Activated CD4-positive, CD25-positive, alpha-beta regulatory T cell treated with anti-CD3 and anti-CD28 coated beads, Interleukin-2, amount 50 U/mL, for 16 hours (primary cell): ENCODE data around the gene FAM20C.
"Not testable (repeated sequence)": the region's sequence is repeated elsewhere in the genome, so short reads cannot be mapped to it uniquely, and the experiment has no call there.

Experiments
- DNase-seq: peaks from one replicate; pipeline ENCODE4 v3.0.0-alpha.2; 2020; ENCODE audit warnings: low read depth, low spot score

Gene FAM20C

DNA sequence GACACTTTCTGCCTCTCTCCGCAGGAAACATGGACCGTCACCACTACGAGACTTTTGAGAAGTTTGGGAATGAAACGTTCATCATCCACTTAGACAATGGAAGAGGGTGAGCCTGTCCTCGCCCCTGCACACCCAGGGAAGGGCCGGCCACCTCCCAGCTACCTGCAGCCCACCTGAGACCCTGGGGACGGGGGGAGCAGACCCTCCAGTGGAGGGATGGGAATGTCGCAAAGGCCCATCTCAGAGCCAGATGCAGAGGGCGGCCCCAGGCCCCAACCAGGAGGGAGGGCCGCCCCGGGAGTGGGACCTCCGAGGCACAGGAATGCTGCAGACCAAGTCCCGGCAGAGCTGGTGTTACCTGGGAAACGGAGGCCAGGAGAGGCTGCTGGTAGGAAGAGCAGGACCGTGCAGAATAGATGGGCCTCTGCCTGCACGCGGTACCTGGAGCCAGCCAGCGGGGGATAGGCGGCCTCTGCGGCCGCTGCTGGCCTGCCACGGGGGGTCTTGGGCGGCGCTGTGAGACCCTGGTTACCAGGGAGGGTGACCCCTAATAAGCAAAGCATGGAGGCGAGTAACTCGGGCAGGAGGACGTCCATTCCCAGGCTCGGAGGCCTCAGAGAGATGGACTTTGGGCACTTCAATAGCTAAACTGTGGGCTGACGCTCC lies 64.7 kb downstream of the FAM20C start:
- no peak for DNase-seq

GRCh38 chr7:257647-257992 lies 65.2 kb downstream of the FAM20C start:
- DNase-seq, result no peak

DNA sequence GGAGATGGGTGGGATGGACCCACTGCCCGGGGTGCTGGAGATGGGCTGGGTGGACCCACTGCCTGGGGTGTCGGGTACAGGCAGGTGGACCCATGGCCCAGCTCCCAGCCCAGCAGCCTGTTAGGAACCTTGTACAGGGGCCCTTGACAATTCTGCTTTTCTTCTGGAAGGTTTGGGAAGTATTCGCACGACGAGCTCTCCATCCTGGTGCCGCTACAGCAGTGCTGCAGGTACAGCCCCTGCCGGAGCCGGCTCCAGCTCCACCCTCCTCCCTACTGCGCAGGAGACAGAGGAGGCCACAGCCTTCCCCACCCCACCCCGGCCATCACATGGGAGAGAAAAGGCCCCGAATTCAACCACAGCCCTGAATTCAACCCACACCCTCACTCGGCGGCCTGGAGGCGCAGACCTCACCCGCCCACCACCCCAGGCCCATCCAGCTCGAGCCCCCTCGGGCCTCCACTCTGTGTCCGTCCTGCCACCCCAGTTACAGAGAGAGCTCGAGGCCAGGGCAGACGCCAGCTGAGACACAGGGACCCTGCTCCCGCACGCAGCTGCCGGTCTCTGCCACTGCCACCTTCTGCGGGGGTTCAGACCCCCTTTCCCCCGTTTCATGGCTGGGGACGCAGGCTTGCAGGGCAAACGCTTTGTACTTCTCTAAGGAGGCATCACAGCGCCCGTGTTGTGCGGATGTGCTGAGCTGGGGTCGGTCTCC lies 66.3 kb downstream of the FAM20C start:
- DNase-seq, result no peak

DNA sequence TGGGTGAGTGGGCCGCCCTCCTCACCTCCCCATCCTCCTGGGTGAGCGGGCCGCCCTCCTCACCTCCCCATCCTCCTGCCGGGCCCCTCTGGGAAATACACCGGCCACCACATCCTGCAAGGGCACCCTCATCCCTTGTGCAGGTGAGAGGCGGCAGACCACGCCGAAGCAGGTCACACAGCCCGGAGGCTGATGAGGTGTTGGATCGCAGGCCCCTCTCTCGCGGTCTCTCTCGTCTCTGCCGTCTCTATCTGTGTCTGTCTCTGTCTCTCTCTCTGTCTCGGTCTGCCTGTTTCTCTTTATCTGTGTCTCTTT lies 66.8 kb downstream of the FAM20C start:
- DNase-seq, result no peak

DNA sequence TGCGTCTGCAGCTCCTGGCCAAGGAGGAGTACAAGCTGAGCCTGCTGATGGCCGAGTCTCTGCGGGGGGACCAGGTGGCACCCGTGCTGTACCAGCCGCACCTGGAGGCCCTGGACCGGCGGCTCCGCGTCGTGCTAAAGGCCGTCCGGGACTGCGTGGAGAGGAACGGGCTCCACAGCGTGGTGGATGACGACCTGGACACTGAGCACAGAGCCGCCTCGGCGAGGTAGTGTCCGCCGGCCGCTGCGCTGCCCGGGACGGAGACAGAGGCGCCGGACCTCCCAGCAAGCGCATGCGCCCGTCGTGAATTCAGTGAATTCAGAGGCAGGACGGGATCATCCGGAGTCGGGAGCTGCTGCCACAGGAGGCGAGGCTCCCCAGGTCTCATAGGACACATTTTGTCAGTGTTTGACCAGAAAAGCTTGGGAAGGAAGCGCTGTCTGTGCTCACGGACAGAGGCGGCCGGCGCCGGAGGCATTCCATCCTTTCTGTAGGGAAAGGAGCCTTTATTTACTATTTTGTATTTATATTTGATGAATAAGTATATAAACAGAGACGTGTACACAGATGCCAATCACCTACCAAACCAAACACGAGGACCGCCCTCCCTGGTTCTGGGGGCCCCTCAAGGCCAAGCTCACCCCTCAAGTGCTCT lies 67.5 kb downstream of the FAM20C start:
- no peak for DNase-seq

- no peak for DNase-seq
Observed at GRCh38 chr7:260441-261281, 68.3 kb downstream of the FAM20C start.

DNA sequence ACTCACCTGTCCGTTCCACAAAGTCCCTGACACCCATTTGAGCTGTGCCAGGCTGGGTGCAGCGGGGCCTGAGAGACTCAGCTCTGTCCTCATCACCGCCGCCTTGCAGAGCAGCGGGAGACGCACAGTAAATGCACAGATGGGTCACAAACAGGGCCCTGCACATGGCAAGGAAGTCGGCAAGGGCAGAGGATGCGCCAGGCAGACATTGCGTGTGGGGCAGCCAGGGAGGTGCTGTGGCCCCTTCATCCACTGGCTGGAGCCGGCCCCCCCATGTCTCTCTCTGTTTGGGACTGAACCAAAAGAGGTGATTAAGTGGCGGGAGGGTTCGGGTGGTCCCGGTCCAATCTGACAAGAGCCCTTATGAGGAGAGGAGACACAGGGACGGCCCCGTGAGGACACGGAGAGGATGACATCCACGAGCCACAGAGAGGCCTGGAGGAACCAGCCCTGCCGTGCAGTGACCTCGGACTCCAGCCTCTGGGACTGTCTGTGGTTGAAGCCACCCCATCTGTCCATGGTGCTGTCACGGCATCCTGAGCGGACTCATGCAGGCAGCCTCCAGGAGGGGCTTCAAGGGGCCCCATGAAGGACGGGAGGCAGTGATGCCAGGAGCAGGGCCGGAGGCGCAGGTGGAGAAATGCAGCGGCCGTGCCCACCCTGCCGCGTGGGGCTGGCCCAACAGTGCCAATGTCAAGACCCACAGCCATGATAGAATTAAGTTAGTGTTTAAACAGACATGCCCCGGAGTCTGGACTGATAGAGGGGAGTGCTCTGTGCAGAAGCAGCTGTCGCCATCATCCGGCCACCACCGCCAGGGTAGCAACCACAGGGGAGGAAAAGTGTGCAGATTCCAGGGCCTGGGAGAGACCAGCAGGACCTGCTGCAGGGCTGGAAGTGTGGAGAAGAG lies 69.2 kb downstream of the FAM20C start:
- DNase-seq, result no peak

- DNase-seq, result no peak
Observed at GRCh38 chr7:262251-262572, 69.8 kb downstream of the FAM20C start.

- peak; percentile 28 for DNase-seq
Observed at GRCh38 chr7:262631-263311, 70.4 kb downstream of the FAM20C start.

DNA sequence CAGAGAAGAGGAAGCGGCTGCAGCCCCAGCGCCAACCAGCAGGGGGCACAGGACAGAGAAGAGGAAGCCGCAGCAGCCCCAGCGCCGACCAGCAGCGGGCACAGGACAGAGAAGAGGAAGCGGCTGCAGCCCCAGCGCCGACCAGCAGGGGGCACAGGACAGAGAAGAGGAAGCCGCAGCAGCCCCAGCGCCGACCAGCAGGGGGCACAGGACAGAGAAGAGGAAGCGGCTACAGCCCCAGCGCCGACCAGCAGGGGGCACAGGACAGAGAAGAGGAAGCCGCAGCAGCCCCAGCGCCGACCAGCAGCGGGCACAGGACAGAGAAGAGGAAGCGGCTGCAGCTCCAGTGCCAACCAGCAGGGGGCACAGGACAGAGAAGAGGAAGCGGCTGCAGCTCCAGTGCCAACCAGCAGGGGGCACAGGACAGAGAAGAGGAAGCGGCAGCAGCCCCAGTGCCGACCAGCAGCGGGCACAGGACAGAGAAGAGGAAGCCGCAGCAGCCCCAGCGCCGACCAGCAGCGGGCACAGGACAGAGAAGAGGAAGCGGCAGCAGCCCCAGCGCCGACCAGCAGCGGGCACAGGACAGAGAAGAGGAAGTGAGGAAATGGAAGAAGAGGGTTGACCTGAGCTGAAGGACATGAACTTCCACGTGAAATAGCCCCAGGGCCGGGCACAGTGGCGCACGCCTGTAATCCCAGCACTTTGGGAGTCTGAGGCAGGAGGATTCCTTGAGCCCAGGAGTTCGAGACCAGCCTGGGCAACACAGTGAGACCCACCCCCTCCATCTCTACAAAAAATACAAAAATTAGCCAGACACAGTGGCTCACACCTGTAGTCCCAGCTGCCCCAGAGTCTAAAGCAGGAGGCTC lies 71.3 kb downstream of the FAM20C start:
- DNase-seq, result not testable (repeated sequence)

GRCh38 chr7:264541-265191 lies 72.3 kb downstream of the FAM20C start:
- no peak for DNase-seq

- no peak for DNase-seq
Observed at GRCh38 chr7:265192-265997, 73.0 kb downstream of the FAM20C start.

DNA sequence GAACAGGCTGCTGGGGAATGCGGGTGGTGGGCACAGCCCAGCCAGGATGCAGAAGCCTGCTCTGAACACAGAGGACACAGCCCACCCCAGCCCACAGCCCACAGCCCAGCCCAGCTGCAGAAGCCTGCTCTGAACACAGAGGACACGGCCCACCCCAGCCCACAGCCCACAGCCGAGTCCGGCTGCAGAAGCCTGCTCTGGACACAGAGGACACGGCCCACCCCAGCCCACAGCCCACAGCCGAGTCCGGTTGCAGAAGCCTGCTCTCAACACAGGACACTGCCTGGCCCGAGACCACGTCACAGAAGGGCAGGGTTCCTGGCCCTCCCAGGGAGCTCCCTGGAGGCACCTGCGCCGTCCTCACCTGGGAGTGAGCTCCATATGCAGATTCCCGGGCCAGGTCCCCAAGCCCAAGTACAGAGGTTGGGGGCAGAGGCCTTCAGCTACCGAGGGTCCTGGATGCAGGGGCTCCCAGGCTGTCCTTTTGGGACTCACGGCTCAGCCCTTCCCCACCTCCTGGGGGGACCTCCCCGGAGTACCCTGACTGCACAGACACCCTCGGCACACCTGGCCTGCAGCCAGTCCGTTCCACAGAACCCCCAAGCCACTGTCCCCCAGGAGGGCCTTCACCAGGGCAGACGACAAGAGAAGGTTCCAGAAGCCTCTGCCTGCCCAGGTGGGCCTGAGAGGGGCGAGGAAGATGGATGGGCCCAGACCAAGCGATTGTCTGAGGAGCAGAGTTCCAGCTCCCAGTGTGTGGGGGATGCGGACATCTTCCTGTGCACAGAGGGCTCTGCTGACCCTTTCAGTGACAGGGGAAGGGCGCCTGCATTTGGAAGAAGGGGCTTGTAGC lies 73.9 kb downstream of the FAM20C start:
- DNase-seq, result no peak

DNA sequence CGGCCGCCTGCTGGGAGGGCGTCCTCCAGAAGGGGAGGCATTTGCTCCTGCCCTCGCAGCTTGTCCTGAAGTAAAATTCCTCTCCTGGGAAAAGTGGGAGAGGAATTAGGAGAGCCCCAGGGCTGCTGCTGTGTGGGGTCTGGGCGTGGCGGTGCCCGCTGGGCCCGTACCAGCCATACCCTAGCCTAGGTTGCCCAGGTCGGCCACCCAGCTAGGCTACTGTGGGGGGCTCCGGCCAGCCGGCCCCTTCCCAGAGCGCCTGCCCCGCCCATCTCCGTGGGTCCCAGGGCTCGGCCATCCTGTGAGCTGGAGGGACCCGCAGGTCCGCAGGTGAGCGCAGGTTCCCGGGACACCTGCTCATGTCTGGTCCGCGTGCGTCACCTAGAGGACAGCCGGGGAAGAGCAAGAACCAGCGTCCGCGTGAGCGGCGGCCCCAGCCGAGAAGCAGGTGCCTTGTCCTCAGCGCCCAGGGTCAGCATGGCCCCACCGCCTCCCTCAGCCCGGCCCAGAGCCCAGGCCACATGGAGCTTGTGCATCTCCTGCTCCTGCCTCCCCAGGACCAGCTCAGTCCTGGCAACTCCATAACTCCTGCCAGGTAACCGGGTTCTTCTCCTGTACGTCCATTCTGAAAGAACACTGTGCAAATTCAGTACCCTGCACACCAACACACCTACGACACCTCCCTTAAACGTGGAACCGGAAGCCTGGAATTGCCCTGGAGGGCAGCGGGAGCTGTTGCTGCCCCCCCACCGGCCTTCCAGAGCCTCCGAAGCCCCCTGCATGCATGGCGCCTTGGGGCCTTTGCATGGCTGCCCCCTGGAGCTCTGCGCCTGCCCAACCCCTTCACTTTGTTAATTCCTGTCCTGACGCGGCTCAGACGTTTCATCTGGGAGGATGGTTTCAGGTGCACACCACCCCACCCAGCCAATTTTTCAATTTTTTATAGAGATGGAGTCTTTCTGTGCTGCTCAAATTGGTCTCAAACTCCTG lies 74.8 kb downstream of the FAM20C start:
- DNase-seq, result no peak

DNA sequence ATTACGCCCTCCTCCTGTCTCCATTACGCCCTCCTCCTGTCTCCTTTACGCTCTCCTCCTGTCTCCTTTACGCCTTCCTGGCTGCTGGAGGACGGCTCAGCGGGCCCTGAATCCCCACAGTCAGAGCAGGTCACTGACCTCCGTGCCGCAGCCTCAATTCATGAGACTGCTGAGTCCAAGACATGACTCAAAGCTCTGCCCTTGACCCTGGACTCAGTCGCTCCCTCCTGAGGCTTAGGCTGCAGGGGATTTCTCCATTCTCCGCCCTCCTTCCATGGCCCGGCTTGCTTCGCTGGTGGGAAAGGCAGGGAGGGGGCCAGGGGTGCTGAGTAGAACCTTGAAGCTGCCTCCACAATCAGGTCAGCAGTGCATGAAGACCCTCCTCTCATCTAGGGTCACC lies 76.6 kb downstream of the FAM20C start:
- DNase-seq, result no peak

DNA sequence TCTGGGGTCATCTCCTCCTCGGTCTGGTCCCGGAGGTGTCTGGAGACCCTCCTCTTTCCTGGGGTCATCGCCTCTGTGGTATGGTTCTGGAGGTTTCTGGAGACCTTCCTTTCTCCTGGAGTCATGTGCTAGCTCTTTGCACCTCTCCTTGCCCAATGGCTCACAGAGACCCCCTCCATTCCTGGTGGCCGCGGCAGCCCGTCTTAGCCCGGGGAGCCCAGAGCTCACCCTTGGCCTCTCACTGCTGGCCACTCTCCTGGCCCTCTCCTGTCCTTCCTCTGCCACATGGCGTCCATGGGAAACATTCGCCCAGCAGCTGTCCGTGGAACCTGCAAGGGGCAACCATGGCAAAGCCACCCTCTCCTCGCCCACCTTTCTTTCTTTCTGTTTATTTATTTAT lies 77.3 kb downstream of the FAM20C start:
- no peak for DNase-seq
